ENCODE data around the gene PCDHGA9. TPM values are rescaled to one million over a fixed set of nuclear protein-coding genes. Genes with fewer than 3 reads are reported as not detected.
"Not testable (repeated sequence)": the region's sequence is repeated elsewhere in the genome, so short reads cannot be mapped to it uniquely, and the experiment has no call there.

Gene PCDHGA9
- total RNA-seq, 1 donor from 2014 or later, result 0.73 TPM

GRCh38 chr5:141373673-141374317, 28.8 kb upstream of the PCDHGA9 start, which contains the start of gene PCDHGA6:
Gene PCDHGA6 (plus strand): TSS chr5:141373891. CDS start chr5:141374084, 193 bp downstream.
- no peaks in the 10 kb centered on the region for H3K4me1 ChIP-seq (ENCODE audit: insufficient read depth, low read length)
- peak within 1 kb of the TSS; percentile 72 for H3K4me2 ChIP-seq (ENCODE audit: low read length)
- DNase-seq (ENCODE audit: low read depth) (peak; percentile 6), FAIRE-seq (no peak)
- no peaks in the 10 kb centered on the region for H3K4me1 Mint-ChIP-seq (ENCODE audit: low read depth, unreplicated experiment)
- H3K4me3 Mint-ChIP-seq (ENCODE audit: unreplicated experiment), result no peak within 1 kb of the TSS
- no peaks in the 10 kb centered on the region for H3K79me2 ChIP-seq (ENCODE audit: insufficient read depth, low read length)
- TF ChIP-seq EZH2 (IDR thresholded peaks at IDR 0.05; ENCODE audit: insufficient read depth, low read length), result no peak
- peak; percentile 49 for TF ChIP-seq CTCF (IDR thresholded peaks at IDR 0.05; ENCODE audit: insufficient read depth, low read depth, low read length)
- H3K27ac Mint-ChIP-seq (ENCODE audit: unreplicated experiment), result no peak within 1 kb of the TSS
- H3K9ac ChIP-seq (ENCODE audit: low read length), result peak within 1 kb of the TSS; percentile 22
- peaks cover 7% of the 10 kb centered on the region for H3K36me3 Mint-ChIP-seq (ENCODE audit: low read depth, unreplicated experiment)
- H2AFZ ChIP-seq (ENCODE audit: low read depth, low read length), result peak within 1 kb of the TSS; percentile 76
- peaks cover 31% of the 10 kb centered on the region for H3K9me3 Mint-ChIP-seq (ENCODE audit: unreplicated experiment)
- H3K4me3 ChIP-seq (ENCODE audit: insufficient read depth, low read depth, low read length), result peak within 1 kb of the TSS; percentile 49
- H3K9me3 ChIP-seq (ENCODE audit: insufficient read depth, low read depth, low read length), result peaks cover 52% of the 10 kb centered on the region
- no peak within 1 kb of the TSS for H3K27ac ChIP-seq (ENCODE audit: low read depth, low read length)
- no peaks in the 10 kb centered on the region for H3K27me3 ChIP-seq (ENCODE audit: insufficient read depth, low read length)
- H4K20me1 ChIP-seq (ENCODE audit: insufficient read depth, low read length), result no peaks in the 10 kb centered on the region
- H3K27me3 Mint-ChIP-seq (ENCODE audit: low read depth, unreplicated experiment), result no peaks in the 10 kb centered on the region
- H3K36me3 ChIP-seq (ENCODE audit: insufficient read depth, low read length), result no peaks in the 10 kb centered on the region

GRCh38 chr5:141374627-141375026, 28.0 kb upstream of the PCDHGA9 start:
- Histone ChIP-seq H3K4me2 (ENCODE audit: low read length) (peak overlapping the region; percentile 72), H3K27me3 (ENCODE audit: insufficient read depth, low read length) (no peaks in the 10 kb centered on the region), H3K79me2 (ENCODE audit: insufficient read depth, low read length) (no peaks in the 10 kb centered on the region), H4K20me1 (ENCODE audit: insufficient read depth, low read length) (no peaks in the 10 kb centered on the region), H3K4me3 (ENCODE audit: insufficient read depth, low read depth, low read length) (peak overlapping the region; percentile 49), H3K9ac (ENCODE audit: low read length) (no peak overlapping the region), H3K27ac (ENCODE audit: low read depth, low read length) (no peak overlapping the region), H3K36me3 (ENCODE audit: insufficient read depth, low read length) (no peaks in the 10 kb centered on the region), H2AFZ (ENCODE audit: low read depth, low read length) (no peak overlapping the region), H3K9me3 (ENCODE audit: insufficient read depth, low read depth, low read length) (peaks cover 52% of the 10 kb centered on the region), H3K4me1 (ENCODE audit: insufficient read depth, low read length) (no peaks in the 10 kb centered on the region)
- no peak for TF ChIP-seq CTCF (IDR thresholded peaks at IDR 0.05; ENCODE audit: insufficient read depth, low read depth, low read length)
- no peak for TF ChIP-seq EZH2 (IDR thresholded peaks at IDR 0.05; ENCODE audit: insufficient read depth, low read length)
- Mint-ChIP-seq H3K4me3 (ENCODE audit: unreplicated experiment) (no peak overlapping the region), H3K27me3 (ENCODE audit: low read depth, unreplicated experiment) (no peaks in the 10 kb centered on the region), H3K27ac (ENCODE audit: unreplicated experiment) (no peak overlapping the region), H3K4me1 (ENCODE audit: low read depth, unreplicated experiment) (no peaks in the 10 kb centered on the region), H3K36me3 (ENCODE audit: low read depth, unreplicated experiment) (peaks cover 7% of the 10 kb centered on the region), H3K9me3 (ENCODE audit: unreplicated experiment) (peaks cover 31% of the 10 kb centered on the region)
- FAIRE-seq (no peak), DNase-seq (ENCODE audit: low read depth) (no peak)

- H3K27me3 Mint-ChIP-seq (ENCODE audit: low read depth, unreplicated experiment); DNase-seq (ENCODE audit: low read depth); H3K27ac Mint-ChIP-seq (ENCODE audit: unreplicated experiment); H3K4me1 Mint-ChIP-seq (ENCODE audit: low read depth, unreplicated experiment); H3K9ac ChIP-seq (ENCODE audit: low read length); H3K4me3 Mint-ChIP-seq (ENCODE audit: unreplicated experiment); H3K79me2 ChIP-seq (ENCODE audit: insufficient read depth, low read length); H3K36me3 Mint-ChIP-seq (ENCODE audit: low read depth, unreplicated experiment); H3K4me2 ChIP-seq (ENCODE audit: low read length); H3K4me1 ChIP-seq (ENCODE audit: insufficient read depth, low read length); H2AFZ ChIP-seq (ENCODE audit: low read depth, low read length); H3K4me3 ChIP-seq (ENCODE audit: insufficient read depth, low read depth, low read length); H3K27me3 ChIP-seq (ENCODE audit: insufficient read depth, low read length); H3K27ac ChIP-seq (ENCODE audit: low read depth, low read length); FAIRE-seq; H4K20me1 ChIP-seq (ENCODE audit: insufficient read depth, low read length); H3K36me3 ChIP-seq (ENCODE audit: insufficient read depth, low read length): not testable (repeated sequence)
- peaks cover 28% of the 10 kb centered on the region for H3K9me3 Mint-ChIP-seq (ENCODE audit: unreplicated experiment)
- peaks cover 46% of the 10 kb centered on the region for H3K9me3 ChIP-seq (ENCODE audit: insufficient read depth, low read depth, low read length)
These were observed 27.0 kb upstream of the PCDHGA9 start for GRCh38 chr5:141375444-141376155.

Data from astrocyte (in vitro differentiated cells and primary cell).